Right renal pelvis (tissue), 4 donors: ENCODE results near the gene POFUT1. TPM values are rescaled to one million over a fixed set of nuclear protein-coding genes. Genes with fewer than 3 reads are reported as not detected.
"Not testable (repeated sequence)": the region's sequence is repeated elsewhere in the genome, so short reads cannot be mapped to it uniquely, and the experiment has no call there.

Source experiments
- DNase-seq, 4 donors: peaks; one replicate each; pipeline ENCODE4 v3.0.0-alpha.2; 2013; ENCODE audit warnings: low read depth in 4 of 4, low spot score in 3 of 4, missing footprints in 1 of 4
- polyA plus RNA-seq, 4 donors: library from polyadenylated mRNA; unstranded; fragments of 120-200 nt; gene quantifications; one replicate each; pipeline ENCODE4 v1.2.1, GENCODE V29; 2013; ENCODE audit not compliant: insufficient read length in 4 of 4

POFUT1 gene
- polyA plus RNA-seq, 4 donors, result 46.6 to 55.5 (median 49.2) TPM

- DNase-seq, result no peak
Observed at GRCh38 chr20:32232326-32232886, 24.7 kb downstream of the POFUT1 start.

GRCh38 chr20:32233286-32233685 lies 25.6 kb downstream of the POFUT1 start:
- no peak for DNase-seq

- DNase-seq, result no peak
Observed at GRCh38 chr20:32234135-32234808, 26.6 kb downstream of the POFUT1 start.

- no peak for DNase-seq
Observed at GRCh38 chr20:32235331-32236047, 27.8 kb downstream of the POFUT1 start.

- no peak for DNase-seq
Observed at GRCh38 chr20:32236048-32236533, 28.4 kb downstream of the POFUT1 start.

GRCh38 chr20:32236819-32237218 lies 29.1 kb downstream of the POFUT1 start:
- no peak for DNase-seq

GRCh38 chr20:32237419-32237818 lies 29.7 kb downstream of the POFUT1 start:
- no peak for DNase-seq

- DNase-seq, result no peak
Observed at GRCh38 chr20:32238483-32239425, 31.1 kb downstream of the POFUT1 start.

- no peak for DNase-seq
Observed at GRCh38 chr20:32240205-32240604, 32.5 kb downstream of the POFUT1 start.

- DNase-seq, result no peak
Observed at GRCh38 chr20:32241807-32242206, 34.1 kb downstream of the POFUT1 start.

- no peak for DNase-seq
Observed at GRCh38 chr20:32244150-32244823, 36.6 kb downstream of the POFUT1 start.

GRCh38 chr20:32244959-32245358 lies 37.3 kb downstream of the POFUT1 start:
- DNase-seq, result no peak

- not testable (repeated sequence) for DNase-seq
Observed at GRCh38 chr20:32246208-32246607, 38.5 kb downstream of the POFUT1 start.

GRCh38 chr20:32248043-32248442 lies 40.4 kb downstream of the POFUT1 start:
- DNase-seq, result no peak

GRCh38 chr20:32249030-32249738 lies 41.5 kb downstream of the POFUT1 start:
- no peak for DNase-seq

GRCh38 chr20:32251470-32251869 lies 43.8 kb downstream of the POFUT1 start:
- no peak for DNase-seq

- no peak for DNase-seq
Observed at GRCh38 chr20:32252189-32252588, 44.5 kb downstream of the POFUT1 start.

GRCh38 chr20:32260973-32261372 lies 53.3 kb downstream of the POFUT1 start:
- not testable (repeated sequence) for DNase-seq

- no peak for DNase-seq
Observed at GRCh38 chr20:32261644-32262043, 54.0 kb downstream of the POFUT1 start.
